Uterus (tissue), 4 donors: Measurements from ENCODE around the gene PRTFDC1. TPM values are rescaled to one million over a fixed set of nuclear protein-coding genes. Genes with fewer than 3 reads are reported as not detected.
A peak's percentile ranks its signal among the peaks of the same experiment; 100 is the strongest.

Source experiments
- DNase-seq, 2 donors: peaks; one replicate each; pipeline ENCODE4 v3.0.0-alpha.2; 2019 to 2020
- H3K27ac ChIP-seq, 2 donors: fragments of 200-600 bp; sonication (generic); 1 replicate in 1 of 2; 2 replicates in 1 of 2; pipeline ENCODE4 v1.5.1; 2016 to 2018
- H3K27me3 ChIP-seq, 2 donors: fragments of 200-600 bp; sonication (generic); one replicate each; pipeline ENCODE4 v1.5.1; 2018 to 2019; ENCODE audit warnings: control low read depth in 1 of 2
- H3K36me3 ChIP-seq, 2 donors: fragments of 200-600 bp; sonication (generic); one replicate each; pipeline ENCODE4 v1.5.1; 2019; ENCODE audit warnings: control low read depth in 1 of 2
- H3K4me1 ChIP-seq, 2 donors: fragments of 200-600 bp; sonication (generic); one replicate each; pipeline ENCODE4 v1.5.1; 2018 to 2019; ENCODE audit warnings: control low read depth in 1 of 2
- H3K4me3 ChIP-seq, 2 donors: fragments of 200-600 bp; sonication (generic); 1 replicate in 1 of 2; 2 replicates in 1 of 2; pipeline ENCODE4 v1.5.1; 2018 to 2019; ENCODE audit warnings: mild to moderate bottlenecking in 1 of 2
- H3K9me3 ChIP-seq, 2 donors: fragments of 200-600 bp; sonication (generic); one replicate each; pipeline ENCODE4 v1.5.1; 2019; ENCODE audit warnings: control low read depth in 1 of 2
- POLR2A ChIP-seq, 2 donors: fragments of 450-650 bp; IDR thresholded peaks; one replicate each; pipeline ENCODE4 v1.6.1; 2016; ENCODE audit warnings: antibody characterized with exemption in 2 of 2, mild to moderate bottlenecking in 1 of 2, moderate library complexity in 1 of 2
- intact Hi-C: fragments of 100-400 bp; cut with DNase I; formaldehyde crosslinking; loops from one replicate; pipeline ENCODE4 v1.15.1; 2023; ENCODE audit warnings: low total_unique reads
- total RNA-seq, 4 donors: library from RNA; depleted of rRNA in 3 of 4; stranded (reverse); fragments of >200 nt in 3 of 4; gene quantifications; one replicate each; pipeline versions ENCODE4 v1.1.0 to v1.2.4, GENCODE V29; 2014 to 2023
- TF ChIP-seq, protein P1 (sequence below), 4 experiments: fragments of 200-600 bp in 2 of 4; fragments of 450-650 bp in 2 of 4; sonication (generic) in 2 of 4; IDR thresholded peaks; one replicate each; pipeline ENCODE4 v1.5.1; 2016 to 2019; ENCODE audit warnings: antibody characterized with exemption in 4 of 4, mild to moderate bottlenecking in 2 of 4, moderate library complexity in 1 of 4
- donor health status: DM: yes; HTN: yes; CAD: no.

Gene PRTFDC1, protein sequence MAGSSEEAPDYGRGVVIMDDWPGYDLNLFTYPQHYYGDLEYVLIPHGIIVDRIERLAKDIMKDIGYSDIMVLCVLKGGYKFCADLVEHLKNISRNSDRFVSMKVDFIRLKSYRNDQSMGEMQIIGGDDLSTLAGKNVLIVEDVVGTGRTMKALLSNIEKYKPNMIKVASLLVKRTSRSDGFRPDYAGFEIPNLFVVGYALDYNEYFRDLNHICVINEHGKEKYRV
- 10 to 100 TPM in 2 of 4 donors, 1 to 10 TPM in 2; 1.3 to 38.7 (median 20.3) TPM for total RNA-seq

DNA sequence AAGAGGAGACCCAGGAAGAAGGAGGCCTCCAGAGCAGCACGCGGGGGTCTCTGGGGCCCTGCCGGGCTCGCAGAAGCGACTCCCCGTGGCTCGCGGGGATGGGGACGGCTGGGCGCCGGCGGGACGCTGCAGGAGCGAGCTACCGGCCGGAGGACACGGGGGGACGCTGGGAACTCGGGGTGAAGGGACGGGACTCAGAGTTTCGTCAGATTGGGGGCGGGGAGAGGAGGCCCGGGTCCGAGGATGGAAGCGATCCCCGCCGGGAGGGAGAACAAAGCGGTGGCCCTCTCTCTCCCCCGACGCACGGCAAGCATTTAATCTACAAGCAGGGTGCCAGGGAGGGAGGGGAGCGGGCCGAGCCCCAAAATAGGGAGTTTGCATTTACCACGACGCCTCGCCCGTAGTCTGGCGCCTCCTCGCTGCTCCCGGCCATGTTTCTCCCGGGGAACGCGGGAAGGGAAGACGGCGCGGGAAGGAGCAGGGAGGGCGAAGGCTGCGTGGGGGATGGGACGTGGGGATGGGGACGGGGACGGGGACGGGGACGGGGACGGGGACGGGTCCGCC, at the start of gene PRTFDC1:
PRTFDC1 (minus strand) TSS at position 464 of the 564 bp plus-strand sequence; CDS start at position 433, 31 bp downstream.
- Histone ChIP-seq H3K36me3 (no peaks in the 10 kb centered on the region), H3K27ac (peak within 1 kb of the TSS; percentile 92 to 95), H3K4me1 (no peaks in the 10 kb centered on the region), H3K27me3 (no peaks in the 10 kb centered on the region), H3K9me3 (no peaks in the 10 kb centered on the region), H3K4me3 (peak within 1 kb of the TSS; percentile 52 to 66)
- TF ChIP-seq, protein P1, sequence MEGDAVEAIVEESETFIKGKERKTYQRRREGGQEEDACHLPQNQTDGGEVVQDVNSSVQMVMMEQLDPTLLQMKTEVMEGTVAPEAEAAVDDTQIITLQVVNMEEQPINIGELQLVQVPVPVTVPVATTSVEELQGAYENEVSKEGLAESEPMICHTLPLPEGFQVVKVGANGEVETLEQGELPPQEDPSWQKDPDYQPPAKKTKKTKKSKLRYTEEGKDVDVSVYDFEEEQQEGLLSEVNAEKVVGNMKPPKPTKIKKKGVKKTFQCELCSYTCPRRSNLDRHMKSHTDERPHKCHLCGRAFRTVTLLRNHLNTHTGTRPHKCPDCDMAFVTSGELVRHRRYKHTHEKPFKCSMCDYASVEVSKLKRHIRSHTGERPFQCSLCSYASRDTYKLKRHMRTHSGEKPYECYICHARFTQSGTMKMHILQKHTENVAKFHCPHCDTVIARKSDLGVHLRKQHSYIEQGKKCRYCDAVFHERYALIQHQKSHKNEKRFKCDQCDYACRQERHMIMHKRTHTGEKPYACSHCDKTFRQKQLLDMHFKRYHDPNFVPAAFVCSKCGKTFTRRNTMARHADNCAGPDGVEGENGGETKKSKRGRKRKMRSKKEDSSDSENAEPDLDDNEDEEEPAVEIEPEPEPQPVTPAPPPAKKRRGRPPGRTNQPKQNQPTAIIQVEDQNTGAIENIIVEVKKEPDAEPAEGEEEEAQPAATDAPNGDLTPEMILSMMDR (IDR thresholded peaks at IDR 0.05): peak in 2 of 4 experiments; percentile 2 to 22
- TF ChIP-seq POLR2A (IDR thresholded peaks at IDR 0.05): no peak
- intact Hi-C loops: loop anchor here (10.0 kb wide), 1 partner anchor 227 kb away; the partner anchor contains the start of gene ARHGAP21
- peak; percentile 53 to 63 for DNase-seq

- intact Hi-C loops: no loop called here
- Histone ChIP-seq H3K27ac (no peak overlapping the region), H3K27me3 (no peaks in the 10 kb centered on the region), H3K9me3 (no peaks in the 10 kb centered on the region), H3K36me3 (no peaks in the 10 kb centered on the region), H3K4me1 (no peaks in the 10 kb centered on the region), H3K4me3 (no peak overlapping the region)
- TF ChIP-seq, protein P1 (IDR thresholded peaks at IDR 0.05): no peak
- TF ChIP-seq POLR2A (IDR thresholded peaks at IDR 0.05): no peak
- no peak for DNase-seq
Observed at GRCh38 chr10:24998044-24998443, 45.6 kb upstream of the PRTFDC1 start.

DNA sequence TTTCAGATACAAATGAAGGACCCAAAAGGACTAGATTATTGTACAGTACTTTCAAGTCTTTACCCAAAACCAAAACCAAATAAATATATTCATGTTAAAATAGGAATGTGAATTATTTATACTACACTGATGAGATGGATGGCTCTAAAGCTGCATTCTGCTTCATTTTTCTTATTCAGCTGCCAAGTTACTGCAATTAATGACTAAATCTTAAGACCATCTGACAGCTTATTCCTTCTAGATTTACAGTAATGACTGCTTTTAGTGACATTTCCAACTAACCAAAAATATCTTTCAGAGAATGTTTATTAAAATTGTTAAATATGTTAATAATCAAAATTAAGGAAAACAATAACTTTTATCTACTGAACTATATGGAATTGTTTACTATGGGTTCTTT, 42.7 kb upstream of the PRTFDC1 start:
- H3K9me3 ChIP-seq: no peaks in the 10 kb centered on the region
- no peaks in the 10 kb centered on the region for H3K36me3 ChIP-seq
- intact Hi-C loops: no loop called here
- H3K4me1 ChIP-seq: no peaks in the 10 kb centered on the region
- no peak overlapping the region for H3K4me3 ChIP-seq
- no peaks in the 10 kb centered on the region for H3K27me3 ChIP-seq
- H3K27ac ChIP-seq: no peak overlapping the region
- no peak for DNase-seq
- no peak for TF ChIP-seq POLR2A (IDR thresholded peaks at IDR 0.05)
- TF ChIP-seq, protein P1 (IDR thresholded peaks at IDR 0.05): no peak

DNA sequence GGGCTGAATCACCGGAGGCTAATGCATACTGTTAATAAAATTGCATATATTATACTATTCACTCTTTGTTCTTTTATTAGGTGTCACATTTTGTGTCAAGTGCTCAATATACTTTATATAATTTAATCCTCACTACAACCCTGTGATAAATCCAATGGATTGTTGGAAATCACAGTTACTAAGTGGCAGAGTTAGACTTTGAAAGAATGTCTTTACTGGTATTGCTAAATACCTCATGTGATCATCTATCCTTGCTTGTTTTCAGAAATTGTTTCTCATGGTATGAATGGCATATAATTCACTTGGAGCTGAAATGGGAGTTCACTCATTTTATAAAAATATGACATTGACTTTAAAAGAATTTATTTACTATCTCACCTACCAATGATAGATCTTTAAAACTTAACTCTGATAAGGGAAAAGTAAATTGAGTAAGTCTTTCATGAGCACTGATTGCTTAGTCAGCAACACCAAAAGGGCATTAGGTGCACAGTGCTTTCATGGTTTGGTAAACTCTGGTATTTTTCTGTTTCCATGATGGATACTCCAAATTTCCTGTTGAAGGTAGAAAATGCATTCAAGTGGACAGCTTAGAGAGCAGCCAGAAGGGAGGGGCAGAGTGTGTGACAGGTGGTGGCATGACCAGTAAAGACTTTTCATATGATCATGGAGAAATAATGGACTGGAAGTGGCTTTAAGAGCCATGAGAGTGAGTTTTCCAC, 41.0 kb upstream of the PRTFDC1 start:
- Histone ChIP-seq H3K4me3 (no peak overlapping the region), H3K27me3 (no peaks in the 10 kb centered on the region), H3K36me3 (no peaks in the 10 kb centered on the region), H3K9me3 (no peaks in the 10 kb centered on the region), H3K4me1 (no peaks in the 10 kb centered on the region), H3K27ac (no peak overlapping the region)
- DNase-seq: no peak
- intact Hi-C loops: no loop called here
- TF ChIP-seq, protein P1 (IDR thresholded peaks at IDR 0.05): no peak
